H1 (cell line): Measurements from ENCODE around the gene CALD1. TPM values are rescaled to one million over a fixed set of nuclear protein-coding genes. Genes with fewer than 3 reads are reported as not detected.

Source experiments
- CBX8 ChIP-seq: fragments of 300-800, 300-1000 bp; sonication (generic); IDR thresholded peaks from 2 replicates; pipeline ENCODE4 v1.7.1; 2016; ENCODE audit warnings: low read depth, low read length, borderline replicate concordance
- CEBPB ChIP-seq: IDR thresholded peaks from 2 replicates; pipeline ENCODE4 v1.6.1; 2012; ENCODE audit warnings: low read depth, low read length
- CHD1 ChIP-seq: IDR thresholded peaks from 2 replicates; pipeline ENCODE4 v1.6.1; 2012; ENCODE audit warnings: low read depth, low read length, improper control_type of control experiment
- CREB1 ChIP-seq: IDR thresholded peaks from 2 replicates; pipeline ENCODE4 v1.6.1; 2012; ENCODE audit warnings: inconsistent platforms
- KDM5A ChIP-seq: fragments of 200-600 bp; IDR thresholded peaks from 2 replicates; pipeline ENCODE4 v1.7.1; 2012; ENCODE audit warnings: mild to moderate bottlenecking, low read length, inconsistent platforms, mixed read lengths
- RFX5 ChIP-seq: IDR thresholded peaks from 2 replicates; pipeline ENCODE4 v1.6.1; 2011; ENCODE audit warnings: low read depth, low read length, improper control_type of control experiment, borderline replicate concordance
- SIRT6 ChIP-seq: IDR thresholded peaks from one replicate; pipeline ENCODE4 v1.7.1; 2012; ENCODE audit warnings: low read length, inconsistent platforms
- SIX5 ChIP-seq: IDR thresholded peaks from 2 replicates; pipeline ENCODE4 v1.6.1; 2011; ENCODE audit warnings: mild to moderate bottlenecking, low read depth, low read length
- SRF ChIP-seq: IDR thresholded peaks from 2 replicates; pipeline ENCODE4 v1.6.1; 2011; ENCODE audit warnings: mild to moderate bottlenecking, low read depth, low read length, moderate library complexity
- TAF7 ChIP-seq: optimal IDR thresholded peaks from 2 replicates; pipeline ENCODE3; 2011; ENCODE audit warnings: low read depth, mild to moderate bottlenecking, inconsistent platforms, low read length, moderate library complexity, borderline replicate concordance
- TEAD4 ChIP-seq: IDR thresholded peaks from 2 replicates; pipeline ENCODE4 v1.6.1; 2012; ENCODE audit warnings: low read depth, low read length, inconsistent platforms, mixed read lengths
- YY1 ChIP-seq: IDR thresholded peaks from 2 replicates; pipeline ENCODE4 v1.6.1; 2011; ENCODE audit warnings: low read depth, mild to moderate bottlenecking, low read length
- polyA plus RNA-seq, 7 experiments: library from polyadenylated mRNA; depleted of rRNA in 3 of 7; stranded (reverse) in 5 of 7; unstranded in 2 of 7; fragments of >200 nt in 5 of 7; fragments of 200-250 nt in 2 of 7; gene quantifications; 1 replicate in 5 of 7; 2 replicates in 1 of 7; 4 replicates in 1 of 7; pipeline versions ENCODE4 v1.2.1 to v1.2.3, GENCODE V29; 2011 to 2013; ENCODE audit warnings: missing spikeins in 2 of 7, mixed read lengths in 2 of 7
- total RNA-seq: library from RNA; stranded (reverse); fragmentation: NEBNext Ultra II Directional; extraction: Animal tissue kit (Norgen Biotek cat#: 25700); gene quantifications from 2 replicates; pipeline ENCODE4 v1.2.1, GENCODE V29; 2021
- TF ChIP-seq, protein P1 (sequence below): fragments of 300-600 bp; sonication (generic); IDR thresholded peaks from 2 replicates; pipeline ENCODE4 v1.7.1; 2012; ENCODE audit warnings: low read length, moderate library complexity, mild to moderate bottlenecking, inconsistent platforms; ENCODE audit not compliant: insufficient replicate concordance
- TF ChIP-seq, protein P2 (sequence below): IDR thresholded peaks from 2 replicates; pipeline ENCODE4 v1.6.1; 2012; ENCODE audit warnings: inconsistent platforms

Gene CALD1
- total and polyA plus RNA-seq, 2 of the 8 experiments (the other 6 are each of a cell fraction or from before 2014, with no cell fraction given) = 34.3 to 177 TPM

DNA sequence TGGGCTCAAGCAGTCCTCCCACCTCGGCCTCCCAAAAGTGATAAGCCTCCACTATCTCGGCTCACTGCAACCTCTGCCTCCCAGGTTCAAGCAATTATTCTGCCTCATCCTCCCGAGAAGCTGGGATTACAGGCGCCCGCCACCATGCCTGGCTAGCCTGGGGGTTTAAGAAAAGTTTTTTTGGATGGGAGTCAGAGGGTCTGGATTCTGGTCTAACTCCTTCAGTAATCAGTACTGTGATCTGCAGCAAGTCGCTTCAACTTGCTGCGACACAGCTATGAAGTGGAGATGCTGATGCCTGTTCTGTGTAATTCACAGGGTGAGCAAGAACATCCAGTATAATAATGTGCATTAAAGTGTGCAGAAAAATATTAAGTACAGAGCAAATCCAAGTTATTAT lies 118.5 kb downstream of the CALD1 start (continued):
- TF ChIP-seq, protein P1, sequence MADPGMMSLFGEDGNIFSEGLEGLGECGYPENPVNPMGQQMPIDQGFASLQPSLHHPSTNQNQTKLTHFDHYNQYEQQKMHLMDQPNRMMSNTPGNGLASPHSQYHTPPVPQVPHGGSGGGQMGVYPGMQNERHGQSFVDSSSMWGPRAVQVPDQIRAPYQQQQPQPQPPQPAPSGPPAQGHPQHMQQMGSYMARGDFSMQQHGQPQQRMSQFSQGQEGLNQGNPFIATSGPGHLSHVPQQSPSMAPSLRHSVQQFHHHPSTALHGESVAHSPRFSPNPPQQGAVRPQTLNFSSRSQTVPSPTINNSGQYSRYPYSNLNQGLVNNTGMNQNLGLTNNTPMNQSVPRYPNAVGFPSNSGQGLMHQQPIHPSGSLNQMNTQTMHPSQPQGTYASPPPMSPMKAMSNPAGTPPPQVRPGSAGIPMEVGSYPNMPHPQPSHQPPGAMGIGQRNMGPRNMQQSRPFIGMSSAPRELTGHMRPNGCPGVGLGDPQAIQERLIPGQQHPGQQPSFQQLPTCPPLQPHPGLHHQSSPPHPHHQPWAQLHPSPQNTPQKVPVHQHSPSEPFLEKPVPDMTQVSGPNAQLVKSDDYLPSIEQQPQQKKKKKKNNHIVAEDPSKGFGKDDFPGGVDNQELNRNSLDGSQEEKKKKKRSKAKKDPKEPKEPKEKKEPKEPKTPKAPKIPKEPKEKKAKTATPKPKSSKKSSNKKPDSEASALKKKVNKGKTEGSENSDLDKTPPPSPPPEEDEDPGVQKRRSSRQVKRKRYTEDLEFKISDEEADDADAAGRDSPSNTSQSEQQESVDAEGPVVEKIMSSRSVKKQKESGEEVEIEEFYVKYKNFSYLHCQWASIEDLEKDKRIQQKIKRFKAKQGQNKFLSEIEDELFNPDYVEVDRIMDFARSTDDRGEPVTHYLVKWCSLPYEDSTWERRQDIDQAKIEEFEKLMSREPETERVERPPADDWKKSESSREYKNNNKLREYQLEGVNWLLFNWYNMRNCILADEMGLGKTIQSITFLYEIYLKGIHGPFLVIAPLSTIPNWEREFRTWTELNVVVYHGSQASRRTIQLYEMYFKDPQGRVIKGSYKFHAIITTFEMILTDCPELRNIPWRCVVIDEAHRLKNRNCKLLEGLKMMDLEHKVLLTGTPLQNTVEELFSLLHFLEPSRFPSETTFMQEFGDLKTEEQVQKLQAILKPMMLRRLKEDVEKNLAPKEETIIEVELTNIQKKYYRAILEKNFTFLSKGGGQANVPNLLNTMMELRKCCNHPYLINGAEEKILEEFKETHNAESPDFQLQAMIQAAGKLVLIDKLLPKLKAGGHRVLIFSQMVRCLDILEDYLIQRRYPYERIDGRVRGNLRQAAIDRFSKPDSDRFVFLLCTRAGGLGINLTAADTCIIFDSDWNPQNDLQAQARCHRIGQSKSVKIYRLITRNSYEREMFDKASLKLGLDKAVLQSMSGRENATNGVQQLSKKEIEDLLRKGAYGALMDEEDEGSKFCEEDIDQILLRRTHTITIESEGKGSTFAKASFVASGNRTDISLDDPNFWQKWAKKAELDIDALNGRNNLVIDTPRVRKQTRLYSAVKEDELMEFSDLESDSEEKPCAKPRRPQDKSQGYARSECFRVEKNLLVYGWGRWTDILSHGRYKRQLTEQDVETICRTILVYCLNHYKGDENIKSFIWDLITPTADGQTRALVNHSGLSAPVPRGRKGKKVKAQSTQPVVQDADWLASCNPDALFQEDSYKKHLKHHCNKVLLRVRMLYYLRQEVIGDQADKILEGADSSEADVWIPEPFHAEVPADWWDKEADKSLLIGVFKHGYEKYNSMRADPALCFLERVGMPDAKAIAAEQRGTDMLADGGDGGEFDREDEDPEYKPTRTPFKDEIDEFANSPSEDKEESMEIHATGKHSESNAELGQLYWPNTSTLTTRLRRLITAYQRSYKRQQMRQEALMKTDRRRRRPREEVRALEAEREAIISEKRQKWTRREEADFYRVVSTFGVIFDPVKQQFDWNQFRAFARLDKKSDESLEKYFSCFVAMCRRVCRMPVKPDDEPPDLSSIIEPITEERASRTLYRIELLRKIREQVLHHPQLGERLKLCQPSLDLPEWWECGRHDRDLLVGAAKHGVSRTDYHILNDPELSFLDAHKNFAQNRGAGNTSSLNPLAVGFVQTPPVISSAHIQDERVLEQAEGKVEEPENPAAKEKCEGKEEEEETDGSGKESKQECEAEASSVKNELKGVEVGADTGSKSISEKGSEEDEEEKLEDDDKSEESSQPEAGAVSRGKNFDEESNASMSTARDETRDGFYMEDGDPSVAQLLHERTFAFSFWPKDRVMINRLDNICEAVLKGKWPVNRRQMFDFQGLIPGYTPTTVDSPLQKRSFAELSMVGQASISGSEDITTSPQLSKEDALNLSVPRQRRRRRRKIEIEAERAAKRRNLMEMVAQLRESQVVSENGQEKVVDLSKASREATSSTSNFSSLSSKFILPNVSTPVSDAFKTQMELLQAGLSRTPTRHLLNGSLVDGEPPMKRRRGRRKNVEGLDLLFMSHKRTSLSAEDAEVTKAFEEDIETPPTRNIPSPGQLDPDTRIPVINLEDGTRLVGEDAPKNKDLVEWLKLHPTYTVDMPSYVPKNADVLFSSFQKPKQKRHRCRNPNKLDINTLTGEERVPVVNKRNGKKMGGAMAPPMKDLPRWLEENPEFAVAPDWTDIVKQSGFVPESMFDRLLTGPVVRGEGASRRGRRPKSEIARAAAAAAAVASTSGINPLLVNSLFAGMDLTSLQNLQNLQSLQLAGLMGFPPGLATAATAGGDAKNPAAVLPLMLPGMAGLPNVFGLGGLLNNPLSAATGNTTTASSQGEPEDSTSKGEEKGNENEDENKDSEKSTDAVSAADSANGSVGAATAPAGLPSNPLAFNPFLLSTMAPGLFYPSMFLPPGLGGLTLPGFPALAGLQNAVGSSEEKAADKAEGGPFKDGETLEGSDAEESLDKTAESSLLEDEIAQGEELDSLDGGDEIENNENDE = no peak
- TF ChIP-seq CREB1 (no peak), RFX5 (no peak), TAF7 (no peak), SIX5 (no peak), CHD1 (no peak), TEAD4 (no peak), CEBPB (no peak), CBX8 (no peak), SIRT6 (no peak), KDM5A (no peak), YY1 (no peak), SRF (no peak)
- TF ChIP-seq, protein P2, sequence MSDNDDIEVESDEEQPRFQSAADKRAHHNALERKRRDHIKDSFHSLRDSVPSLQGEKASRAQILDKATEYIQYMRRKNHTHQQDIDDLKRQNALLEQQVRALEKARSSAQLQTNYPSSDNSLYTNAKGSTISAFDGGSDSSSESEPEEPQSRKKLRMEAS = no peak
